DOHH2 (cell line): ENCODE data around the gene ATP8A2.

ENCODE experiments used
- CTCF ChIP-seq: fragments of 200-600 bp; sonication (generic); IDR thresholded peaks from one replicate; pipeline ENCODE4 v1.5.1; 2014; ENCODE audit warnings: antibody characterized with exemption, mild to moderate bottlenecking, low read depth, low read length; ENCODE audit not compliant: poor library complexity, severe bottlenecking
- EZH2phosphoT487 ChIP-seq: fragments of 200-600 bp; sonication (generic); IDR thresholded peaks from 2 replicates; pipeline ENCODE4 v1.6.1; 2017; ENCODE audit warnings: borderline replicate concordance, mild to moderate bottlenecking, antibody characterized with exemption, low read length, moderate library complexity, mixed read lengths

- TF ChIP-seq CTCF (no peak), EZH2phosphoT487 (no peak)
Measured at GRCh38 chr13:25743421-25743820, 371.6 kb downstream of the ATP8A2 start.
